PC-9 (cell line): ENCODE measurements around the gene LUZP1.
"Not testable (repeated sequence)": the region's sequence is repeated elsewhere in the genome, so short reads cannot be mapped to it uniquely, and the experiment has no call there.

Source experiments
- EZH2 ChIP-seq: fragments of 200-600 bp; sonication (generic); IDR thresholded peaks from 2 replicates; pipeline ENCODE4 v1.8.0; 2017; ENCODE audit warnings: antibody characterized with exemption, low read depth
- TF ChIP-seq, protein P1 (sequence below): fragments of 200-600 bp; sonication (generic); conservative IDR thresholded peaks from 2 replicates; pipeline ENCODE4 v1.6.1; 2017; ENCODE audit warnings: mixed run types, antibody characterized with exemption, mild to moderate bottlenecking, moderate library complexity

DNA sequence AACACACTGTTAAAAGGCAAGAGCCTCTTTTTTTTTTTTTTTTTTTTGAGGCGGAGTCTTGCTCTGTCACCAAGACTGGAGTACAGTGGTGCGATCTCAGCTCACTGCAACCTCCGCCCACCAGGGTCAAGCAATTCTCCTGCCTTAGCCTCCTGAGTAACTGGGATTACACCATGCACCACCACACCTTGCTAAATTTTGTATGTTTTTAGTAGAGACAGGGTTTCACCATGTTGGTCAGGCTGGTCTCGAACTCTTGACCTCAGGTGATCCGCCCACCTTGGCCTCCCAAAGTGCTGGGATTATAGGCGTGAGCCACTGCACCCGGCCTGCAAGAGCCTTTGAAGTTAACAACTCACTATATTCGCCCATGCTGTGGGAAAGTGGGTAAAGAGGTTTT, 39.1 kb upstream of the LUZP1 start:
- TF ChIP-seq, protein P1, sequence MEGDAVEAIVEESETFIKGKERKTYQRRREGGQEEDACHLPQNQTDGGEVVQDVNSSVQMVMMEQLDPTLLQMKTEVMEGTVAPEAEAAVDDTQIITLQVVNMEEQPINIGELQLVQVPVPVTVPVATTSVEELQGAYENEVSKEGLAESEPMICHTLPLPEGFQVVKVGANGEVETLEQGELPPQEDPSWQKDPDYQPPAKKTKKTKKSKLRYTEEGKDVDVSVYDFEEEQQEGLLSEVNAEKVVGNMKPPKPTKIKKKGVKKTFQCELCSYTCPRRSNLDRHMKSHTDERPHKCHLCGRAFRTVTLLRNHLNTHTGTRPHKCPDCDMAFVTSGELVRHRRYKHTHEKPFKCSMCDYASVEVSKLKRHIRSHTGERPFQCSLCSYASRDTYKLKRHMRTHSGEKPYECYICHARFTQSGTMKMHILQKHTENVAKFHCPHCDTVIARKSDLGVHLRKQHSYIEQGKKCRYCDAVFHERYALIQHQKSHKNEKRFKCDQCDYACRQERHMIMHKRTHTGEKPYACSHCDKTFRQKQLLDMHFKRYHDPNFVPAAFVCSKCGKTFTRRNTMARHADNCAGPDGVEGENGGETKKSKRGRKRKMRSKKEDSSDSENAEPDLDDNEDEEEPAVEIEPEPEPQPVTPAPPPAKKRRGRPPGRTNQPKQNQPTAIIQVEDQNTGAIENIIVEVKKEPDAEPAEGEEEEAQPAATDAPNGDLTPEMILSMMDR, result not testable (repeated sequence)
- TF ChIP-seq EZH2, result not testable (repeated sequence)
